H9 (cell line): ENCODE results near the gene S100A6. TPM values are rescaled to one million over a fixed set of nuclear protein-coding genes. Genes with fewer than 3 reads are reported as not detected.

Experiments
- DNase-seq: peaks from one replicate; pipeline ENCODE4 v3.0.0-alpha.2; 2017
- H2AFZ ChIP-seq: one replicate; pipeline ENCODE4 v1.6.1; 2013; ENCODE audit warnings: mild to moderate bottlenecking, low read length, control low read depth, moderate library complexity
- H2AK5ac ChIP-seq: 2 replicates; pipeline ENCODE4 v1.6.1; 2013; ENCODE audit warnings: low read length, control low read depth, mixed read lengths; ENCODE audit not compliant: insufficient read length
- H2BK120ac ChIP-seq: one replicate; pipeline ENCODE4 v1.6.1; 2013; ENCODE audit warnings: low read depth, mild to moderate bottlenecking, low read length, control low read depth, inconsistent platforms; ENCODE audit not compliant: poor library complexity, severe bottlenecking
- H2BK12ac ChIP-seq: 2 replicates; pipeline ENCODE4 v1.6.1; 2013; ENCODE audit warnings: low read length, control low read depth, mixed read lengths, low read depth; ENCODE audit not compliant: insufficient read length
- H2BK15ac ChIP-seq: 2 replicates; pipeline ENCODE4 v1.6.1; 2013; ENCODE audit warnings: low read depth, low read length, control low read depth
- H2BK20ac ChIP-seq: one replicate; pipeline ENCODE4 v1.6.1; 2013; ENCODE audit warnings: low read depth, mild to moderate bottlenecking, low read length, control low read depth, inconsistent platforms; ENCODE audit not compliant: poor library complexity, severe bottlenecking
- H2BK5ac ChIP-seq: 2 replicates; pipeline ENCODE4 v1.6.1; 2013; ENCODE audit warnings: low read length, control low read depth, mixed read lengths; ENCODE audit not compliant: insufficient read length
- H3K14ac ChIP-seq: 2 replicates; pipeline ENCODE4 v1.6.1; 2013; ENCODE audit warnings: low read length, control low read depth; ENCODE audit not compliant: insufficient read depth
- H3K18ac ChIP-seq: 2 replicates; pipeline ENCODE4 v1.6.1; 2013; ENCODE audit warnings: low read depth, mild to moderate bottlenecking, mixed read lengths, low read length, control low read depth; ENCODE audit not compliant: insufficient read length
- H3K23ac ChIP-seq: 2 replicates; pipeline ENCODE4 v1.6.1; 2013; ENCODE audit warnings: low read length, control low read depth, mixed read lengths, low read depth; ENCODE audit not compliant: insufficient read length
- H3K23me2 ChIP-seq: 2 replicates; pipeline ENCODE4 v1.6.1; 2013; ENCODE audit warnings: low read depth, mild to moderate bottlenecking, mixed read lengths, low read length, control low read depth; ENCODE audit not compliant: insufficient read length, poor library complexity, severe bottlenecking
- H3K27ac ChIP-seq: 2 replicates; pipeline ENCODE4 v1.5.1; 2013; ENCODE audit warnings: low read length, control low read depth, mixed read lengths, low read depth; ENCODE audit not compliant: insufficient read length
- H3K27me3 ChIP-seq: 2 replicates; pipeline ENCODE4 v1.6.1; 2013; ENCODE audit warnings: low read length, control low read depth, inconsistent platforms; ENCODE audit not compliant: insufficient read depth
- H3K4ac ChIP-seq: 2 replicates; pipeline ENCODE4 v1.6.1; 2013; ENCODE audit warnings: low read depth, mild to moderate bottlenecking, control low read depth, inconsistent platforms, low read length, moderate library complexity
- H3K4me1 ChIP-seq: 2 replicates; pipeline ENCODE4 v1.6.1; 2013; ENCODE audit warnings: low read length, control low read depth, inconsistent platforms; ENCODE audit not compliant: insufficient read depth
- H3K4me2 ChIP-seq: 2 replicates; pipeline ENCODE4 v1.6.1; 2013; ENCODE audit warnings: low read length, control low read depth, mixed read lengths; ENCODE audit not compliant: insufficient read length, insufficient read depth
- H3K56ac ChIP-seq: 2 replicates; pipeline ENCODE4 v1.6.1; 2013; ENCODE audit warnings: low read depth, mild to moderate bottlenecking, mixed read lengths, low read length, control low read depth; ENCODE audit not compliant: insufficient read length
- H3K79me1 ChIP-seq: 2 replicates; pipeline ENCODE4 v1.6.1; 2013; ENCODE audit warnings: low read depth, mild to moderate bottlenecking, moderate library complexity, low read length, control low read depth, inconsistent platforms; ENCODE audit not compliant: insufficient read depth, poor library complexity, severe bottlenecking
- H3K79me2 ChIP-seq: 2 replicates; pipeline ENCODE4 v1.6.1; 2013; ENCODE audit warnings: low read length, control low read depth, inconsistent platforms; ENCODE audit not compliant: insufficient read depth
- H3K9ac ChIP-seq: 2 replicates; pipeline ENCODE4 v1.6.1; 2013; ENCODE audit warnings: low read length, control low read depth, mixed read lengths; ENCODE audit not compliant: insufficient read length; ENCODE audit errors: extremely low read depth
- H3K9me3 ChIP-seq: one replicate; pipeline ENCODE4 v1.6.1; 2013; ENCODE audit warnings: low read depth, low read length, inconsistent platforms; ENCODE audit not compliant: control insufficient read depth
- H3T11ph ChIP-seq: one replicate; pipeline ENCODE4 v1.6.1; 2013; ENCODE audit warnings: mild to moderate bottlenecking, low read length, control low read depth, inconsistent platforms
- H4K20me1 ChIP-seq: one replicate; pipeline ENCODE4 v1.6.1; 2013; ENCODE audit not compliant: control insufficient read depth, insufficient read length, insufficient read depth
- H4K5ac ChIP-seq: 2 replicates; pipeline ENCODE4 v1.6.1; 2013; ENCODE audit warnings: low read depth, mild to moderate bottlenecking, mixed read lengths, low read length, control low read depth; ENCODE audit not compliant: insufficient read length
- H4K8ac ChIP-seq: replicated peaks from 2 replicates; pipeline ENCODE4 v1.6.1; 2013; ENCODE audit warnings: low read length, control low read depth, mixed read lengths, low read depth; ENCODE audit not compliant: insufficient read length
- H4K91ac ChIP-seq: 2 replicates; pipeline ENCODE4 v1.6.1; 2013; ENCODE audit warnings: low read depth, mild to moderate bottlenecking, moderate library complexity, mixed read lengths, low read length, control low read depth; ENCODE audit not compliant: insufficient read length
- H3K27ac Mint-ChIP-seq, 3 experiments: 2 replicates in 2 of 3; 3 replicates in 1 of 3; pipeline ENCODE4 v1.8.0; 2020 to 2021; ENCODE audit warnings: mixed read lengths in 3 of 3, mild to moderate bottlenecking in 1 of 3, moderate library complexity in 1 of 3
- H3K27me3 Mint-ChIP-seq: 2 replicates; pipeline ENCODE4 v1.8.0; 2021; ENCODE audit warnings: low read depth, mild to moderate bottlenecking, moderate library complexity, mixed read lengths
- H3K36me3 Mint-ChIP-seq, 3 experiments: 2 replicates in 2 of 3; 3 replicates in 1 of 3; pipeline ENCODE4 v1.8.0; 2020 to 2021; ENCODE audit warnings: low read depth in 3 of 3, mixed read lengths in 3 of 3; ENCODE audit not compliant: insufficient read depth in 1 of 3
- H3K4me1 Mint-ChIP-seq, 2 experiments: 2 replicates each; pipeline ENCODE4 v1.8.0; 2020; ENCODE audit warnings: mixed read lengths in 2 of 2
- H3K4me3 Mint-ChIP-seq, 2 experiments: 2 replicates in 1 of 2; 3 replicates in 1 of 2; pipeline ENCODE4 v1.8.0; 2020 to 2021; ENCODE audit warnings: mild to moderate bottlenecking in 2 of 2, mixed read lengths in 2 of 2, moderate library complexity in 1 of 2
- H3K9me3 Mint-ChIP-seq, 2 experiments: 2 replicates in 1 of 2; 3 replicates in 1 of 2; pipeline ENCODE4 v1.8.0; 2020; ENCODE audit warnings: mild to moderate bottlenecking in 2 of 2, mixed read lengths in 2 of 2, moderate library complexity in 1 of 2
- WGBS: extraction: QIAGEN DNeasy Blood & Tissue Kit; methylation state at CpG from one replicate; pipeline ENCODE4 v1.1.7; 2013; ENCODE audit warnings: missing lambda C conversion rate, low lambda C conversion rate, mixed read lengths; ENCODE audit not compliant: insufficient read length; ENCODE audit errors: extremely low coverage; 5-methylcytosine and 5-hydroxymethylcytosine counted together
- total RNA-seq: library from RNA; stranded (reverse); gene quantifications from 2 replicates; pipeline ENCODE4 v1.2.1, GENCODE V29; 2021
- TF ChIP-seq, protein P1 (sequence below): fragments of 200-600 bp; sonication (generic); conservative IDR thresholded peaks from 3 replicates; pipeline ENCODE4 v1.8.0; 2021; ENCODE audit warnings: antibody characterized with exemption, mild to moderate bottlenecking

The S100A6 gene
- total RNA-seq, 1 experiment from 2014 or later, result not detected

DNA sequence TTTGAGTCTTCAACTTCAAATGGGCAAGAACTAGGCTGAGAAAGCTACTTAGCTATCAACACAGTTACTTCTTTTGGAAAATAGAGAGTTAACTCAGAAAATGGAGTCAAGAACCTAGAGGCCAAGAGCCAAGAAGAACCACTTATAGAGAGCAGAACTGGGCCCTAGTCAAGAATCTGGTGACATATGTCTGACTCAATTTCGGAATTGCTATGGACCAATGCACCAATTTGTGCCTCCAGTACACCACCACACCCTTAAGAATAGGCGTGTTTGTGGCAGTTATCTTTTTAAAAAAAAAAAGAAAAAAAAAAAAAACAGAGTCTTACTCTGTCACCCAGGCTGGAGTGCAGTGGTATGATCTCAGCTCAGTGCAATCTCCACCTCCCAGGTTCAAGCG is 22.1 kb upstream of the S100A6 start:
- H4K20me1 ChIP-seq, result no peaks in the 10 kb centered on the region
- TF ChIP-seq, protein P1, sequence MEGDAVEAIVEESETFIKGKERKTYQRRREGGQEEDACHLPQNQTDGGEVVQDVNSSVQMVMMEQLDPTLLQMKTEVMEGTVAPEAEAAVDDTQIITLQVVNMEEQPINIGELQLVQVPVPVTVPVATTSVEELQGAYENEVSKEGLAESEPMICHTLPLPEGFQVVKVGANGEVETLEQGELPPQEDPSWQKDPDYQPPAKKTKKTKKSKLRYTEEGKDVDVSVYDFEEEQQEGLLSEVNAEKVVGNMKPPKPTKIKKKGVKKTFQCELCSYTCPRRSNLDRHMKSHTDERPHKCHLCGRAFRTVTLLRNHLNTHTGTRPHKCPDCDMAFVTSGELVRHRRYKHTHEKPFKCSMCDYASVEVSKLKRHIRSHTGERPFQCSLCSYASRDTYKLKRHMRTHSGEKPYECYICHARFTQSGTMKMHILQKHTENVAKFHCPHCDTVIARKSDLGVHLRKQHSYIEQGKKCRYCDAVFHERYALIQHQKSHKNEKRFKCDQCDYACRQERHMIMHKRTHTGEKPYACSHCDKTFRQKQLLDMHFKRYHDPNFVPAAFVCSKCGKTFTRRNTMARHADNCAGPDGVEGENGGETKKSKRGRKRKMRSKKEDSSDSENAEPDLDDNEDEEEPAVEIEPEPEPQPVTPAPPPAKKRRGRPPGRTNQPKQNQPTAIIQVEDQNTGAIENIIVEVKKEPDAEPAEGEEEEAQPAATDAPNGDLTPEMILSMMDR, result no peak
- H3K27ac ChIP-seq, result no peak overlapping the region
- no peak overlapping the region for H4K8ac ChIP-seq
- no peak overlapping the region for H2AFZ ChIP-seq
- no peak overlapping the region for H3T11ph ChIP-seq
- Mint-ChIP-seq H3K4me3 (no peak overlapping the region), H3K9me3 (no peaks in the 10 kb centered on the region), H3K27me3 (no peaks in the 10 kb centered on the region; the same call in 1 of the 2 replicates), H3K4me1 (peaks cover 0 to 5% of the 10 kb centered on the region in 2 experiments; a peak in 2 of 4 replicates), H3K27ac (no peak overlapping the region), H3K36me3 (no peaks in the 10 kb centered on the region)
- H3K79me2 ChIP-seq, result no peaks in the 10 kb centered on the region
- H2BK20ac ChIP-seq, result no peak overlapping the region
- no peak overlapping the region for H2BK12ac ChIP-seq
- no peak overlapping the region for H4K91ac ChIP-seq
- H2BK5ac ChIP-seq, result no peak overlapping the region
- no CpG with 5 or more reads among the region's 3 CpGs for WGBS
- H4K5ac ChIP-seq, result no peak overlapping the region
- H3K23ac ChIP-seq, result no peak overlapping the region
- no peaks in the 10 kb centered on the region for H3K79me1 ChIP-seq
- no peak overlapping the region for H3K4me2 ChIP-seq
- no peak overlapping the region for H3K14ac ChIP-seq
- no peaks in the 10 kb centered on the region for H3K23me2 ChIP-seq
- H3K9ac ChIP-seq, result no peak overlapping the region
- no peaks in the 10 kb centered on the region for H3K4me1 ChIP-seq
- no peak overlapping the region for H3K56ac ChIP-seq
- H3K18ac ChIP-seq, result no peak overlapping the region
- no peak overlapping the region for H2BK15ac ChIP-seq
- H2BK120ac ChIP-seq, result no peak overlapping the region
- no peaks in the 10 kb centered on the region for H3K27me3 ChIP-seq
- H3K9me3 ChIP-seq, result no peaks in the 10 kb centered on the region
- H3K4ac ChIP-seq, result no peak overlapping the region
- DNase-seq, result no peak
- no peak overlapping the region for H2AK5ac ChIP-seq
